GM10248 (cell line): ENCODE results near the gene SLC35F3.
"Not testable (repeated sequence)": the region's sequence is repeated elsewhere in the genome, so short reads cannot be mapped to it uniquely, and the experiment has no call there.

ENCODE experiments used
- CTCF ChIA-PET: fragments of 300-600 bp; sonication (Branson Sonifier 250); formaldehyde crosslinking; extraction: SDS; loops from one replicate; lab custom pipeline; 2021; ENCODE audit warnings: antibody characterized with exemption; lab: Yijun Ruan, JAX
- POLR2A ChIA-PET: fragments of 350-650 bp; sonication (Branson Sonifier 250); formaldehyde crosslinking; extraction: SDS; loops from one replicate; lab custom pipeline; 2020; ENCODE audit warnings: antibody characterized with exemption; lab: Yijun Ruan, JAX
- DNase-seq: peaks from one replicate; pipeline ENCODE4 v3.0.0; 2012; ENCODE audit errors: extremely low spot score
- TF ChIP-seq, protein P1 (sequence below): IDR thresholded peaks from 2 replicates; pipeline ENCODE4 v1.5.1; 2012; ENCODE audit warnings: mild to moderate bottlenecking, low read depth; ENCODE audit errors: extremely low read depth, missing control alignments, control extremely low read depth

SLC35F3 gene

DNA sequence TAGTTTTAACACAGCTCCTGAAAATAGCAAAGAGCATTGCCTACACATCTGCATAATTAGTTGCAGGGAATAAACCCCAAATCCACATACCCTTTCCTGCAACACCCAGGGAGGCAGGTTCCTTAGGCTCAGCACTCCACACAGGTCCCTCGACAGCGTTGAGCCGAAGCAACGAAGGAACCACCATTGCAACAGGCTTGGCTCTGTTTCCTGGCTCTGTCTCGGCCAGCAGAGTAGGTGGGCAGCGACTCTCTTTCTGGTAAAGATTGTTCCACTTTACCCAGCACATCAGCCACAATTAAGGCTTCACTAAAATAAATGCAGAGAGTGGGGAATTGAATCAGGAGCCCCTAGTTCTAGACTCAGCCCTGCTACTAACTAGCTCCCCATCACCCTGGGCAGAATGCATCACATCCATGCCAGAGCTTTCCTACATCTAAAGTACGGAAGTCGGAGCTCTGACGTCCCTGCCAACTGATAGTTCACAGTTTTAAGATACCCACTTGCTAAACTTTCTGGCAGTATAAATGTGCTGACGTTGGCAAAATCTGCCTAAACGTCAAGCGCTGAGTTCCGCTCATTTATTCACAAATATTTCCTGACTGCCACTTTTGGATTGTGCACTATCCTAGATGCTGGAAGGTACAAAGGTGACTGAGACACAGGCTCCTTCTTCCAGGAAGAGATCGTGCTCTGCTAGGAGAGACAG lies 389.8 kb downstream of the SLC35F3 start:
- CTCF ChIA-PET = interaction anchor here (1.6 to 6.2 kb wide), 2 partner anchors 15 to 81 kb away, joined by 4 to 60 read pairs; no protein-coding TSS in a partner anchor

GRCh38 chr1:234295068-234295467 lies 390.6 kb downstream of the SLC35F3 start:
- TF ChIP-seq, protein P1, sequence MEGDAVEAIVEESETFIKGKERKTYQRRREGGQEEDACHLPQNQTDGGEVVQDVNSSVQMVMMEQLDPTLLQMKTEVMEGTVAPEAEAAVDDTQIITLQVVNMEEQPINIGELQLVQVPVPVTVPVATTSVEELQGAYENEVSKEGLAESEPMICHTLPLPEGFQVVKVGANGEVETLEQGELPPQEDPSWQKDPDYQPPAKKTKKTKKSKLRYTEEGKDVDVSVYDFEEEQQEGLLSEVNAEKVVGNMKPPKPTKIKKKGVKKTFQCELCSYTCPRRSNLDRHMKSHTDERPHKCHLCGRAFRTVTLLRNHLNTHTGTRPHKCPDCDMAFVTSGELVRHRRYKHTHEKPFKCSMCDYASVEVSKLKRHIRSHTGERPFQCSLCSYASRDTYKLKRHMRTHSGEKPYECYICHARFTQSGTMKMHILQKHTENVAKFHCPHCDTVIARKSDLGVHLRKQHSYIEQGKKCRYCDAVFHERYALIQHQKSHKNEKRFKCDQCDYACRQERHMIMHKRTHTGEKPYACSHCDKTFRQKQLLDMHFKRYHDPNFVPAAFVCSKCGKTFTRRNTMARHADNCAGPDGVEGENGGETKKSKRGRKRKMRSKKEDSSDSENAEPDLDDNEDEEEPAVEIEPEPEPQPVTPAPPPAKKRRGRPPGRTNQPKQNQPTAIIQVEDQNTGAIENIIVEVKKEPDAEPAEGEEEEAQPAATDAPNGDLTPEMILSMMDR = no peak
- ChIA-PET POLR2A (no interaction called here), CTCF (interaction anchor here (1.6 to 6.2 kb wide), 4 partner anchors 10 to 82 kb away, joined by 4 to 60 read pairs (median 4); no protein-coding TSS in a partner anchor)
- DNase-seq = no peak

More for the DNA sequence above, 389.8 kb downstream of the SLC35F3 start:
- TF ChIP-seq, protein P1 = no peak
- no peak for DNase-seq
- POLR2A ChIA-PET = no interaction called here

DNA sequence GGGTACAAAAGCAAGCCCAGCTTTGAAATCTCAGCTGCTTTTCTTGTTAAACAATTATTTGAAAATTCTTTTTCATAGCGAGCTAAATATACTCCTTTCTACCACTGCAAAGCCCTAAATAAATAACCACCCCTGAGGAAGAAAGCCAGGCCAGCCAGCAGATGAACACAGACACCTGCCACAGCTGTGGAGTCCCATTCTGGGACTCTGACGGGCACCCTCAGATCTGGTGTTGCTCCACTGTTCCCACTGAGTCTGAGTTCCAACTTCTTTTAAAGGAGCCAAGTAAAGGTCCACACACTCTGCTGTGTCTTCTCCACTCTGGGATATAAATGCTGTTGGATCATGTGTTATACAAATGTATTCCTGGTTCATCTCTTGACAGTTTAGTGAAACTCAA lies 391.1 kb downstream of the SLC35F3 start:
- DNase-seq = no peak
- ChIA-PET CTCF (interaction anchor here (1.6 to 6.2 kb wide), 3 partner anchors 10 to 13 kb away, joined by 4 to 60 read pairs (median 5); no protein-coding TSS in a partner anchor), POLR2A (no interaction called here)
- TF ChIP-seq, protein P1 = no peak

GRCh38 chr1:234296496-234296895 lies 392.0 kb downstream of the SLC35F3 start:
- TF ChIP-seq, protein P1 = no peak
- no peak for DNase-seq
- CTCF ChIA-PET = interaction anchor here (1.6 to 6.2 kb wide), 3 partner anchors 11 to 14 kb away, joined by 4 to 60 read pairs (median 5); no protein-coding TSS in a partner anchor
- POLR2A ChIA-PET = no interaction called here

DNA sequence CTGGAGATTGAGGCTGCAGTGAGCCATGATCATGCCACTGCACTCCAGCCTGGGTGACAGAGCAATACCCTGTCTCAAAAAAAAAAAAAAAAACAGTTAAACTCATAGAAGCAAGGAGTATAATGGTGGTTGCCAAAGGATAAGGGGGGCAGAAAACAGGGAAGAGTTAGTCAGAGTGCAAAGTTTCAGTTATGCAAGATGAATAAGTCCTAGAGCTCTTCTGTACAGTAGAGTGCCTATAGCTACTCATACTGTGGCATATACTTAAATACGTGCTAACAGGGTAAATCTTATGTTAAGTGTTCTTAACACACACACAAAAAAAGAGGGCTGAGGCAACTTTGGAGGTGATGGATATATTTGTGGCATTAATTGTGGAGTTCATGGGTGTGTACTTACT lies 393.2 kb downstream of the SLC35F3 start:
- DNase-seq = no peak
- CTCF ChIA-PET = interaction anchor here (6.2 kb wide), 1 partner anchor 11 kb away, joined by 60 read pairs; no protein-coding TSS in a partner anchor
- POLR2A ChIA-PET = no interaction called here
- TF ChIP-seq, protein P1 = no peak

- TF ChIP-seq, protein P1 = no peak
- no peak for DNase-seq
- ChIA-PET POLR2A (no interaction called here), CTCF (interaction anchor here (2.4 kb wide), 1 partner anchor 10 kb away, joined by 13 read pairs; no protein-coding TSS in a partner anchor)
Observed at GRCh38 chr1:234300096-234300495, 395.6 kb downstream of the SLC35F3 start.

GRCh38 chr1:234301663-234302062 lies 397.2 kb downstream of the SLC35F3 start:
- DNase-seq, POLR2A ChIA-PET: not testable (repeated sequence)
- CTCF ChIA-PET = interaction anchor here (1.0 to 2.5 kb wide), 3 partner anchors 9 to 148 kb away, joined by 3 to 10 read pairs (median 3); no protein-coding TSS in a partner anchor
